PC-9 (cell line): ENCODE results near the gene IRAK1. TPM values are rescaled to one million over a fixed set of nuclear protein-coding genes. Genes with fewer than 3 reads are reported as not detected.

Source experiments
- BruUV-seq: library from RNA; stranded (reverse); fragments of 400-500 nt; replicated peaks from 2 replicates; lab custom pipeline; 2021; lab: Mats Ljungman, UMichigan
- CTCF ChIA-PET: fragments of 300-600 bp; sonication (Branson Sonifier 250); formaldehyde crosslinking; loops from one replicate; lab custom pipeline; 2022; ENCODE audit warnings: antibody characterized with exemption; lab: Charles Lee
- POLR2A ChIA-PET: fragments of 300-600 bp; sonication (Branson Sonifier 250); formaldehyde crosslinking; loops from one replicate; lab custom pipeline; 2022; ENCODE audit warnings: antibody characterized with exemption; ENCODE audit not compliant: unreplicated experiment; lab: Charles Lee
- DNase-seq, 2 experiments: peaks; one replicate each; pipeline versions ENCODE4 v3.0.0 to v3.0.0-alpha.2; 2015 to 2022; ENCODE audit warnings: mixed read lengths in 1 of 2
- H2AFZ ChIP-seq: fragments of 200-600 bp; sonication (generic); 2 replicates; pipeline ENCODE4 v1.8.1; 2017; ENCODE audit warnings: antibody characterized with exemption
- H3F3A ChIP-seq: fragments of 200-600 bp; sonication (generic); 2 replicates; pipeline ENCODE4 v1.8.1; 2017; ENCODE audit warnings: antibody characterized with exemption, mild to moderate bottlenecking, low read depth; ENCODE audit not compliant: insufficient read depth
- H3K27ac ChIP-seq: fragments of 200-600 bp; sonication (generic); 2 replicates; pipeline ENCODE4 v1.6.1; 2016; ENCODE audit warnings: mixed run types
- H3K27me3 ChIP-seq: fragments of 200-600 bp; sonication (generic); 2 replicates; pipeline ENCODE4 v1.6.1; 2016; ENCODE audit warnings: low read depth, mixed run types; ENCODE audit not compliant: insufficient read depth
- H3K36me3 ChIP-seq: fragments of 200-600 bp; sonication (generic); 2 replicates; pipeline ENCODE4 v1.6.1; 2016; ENCODE audit warnings: low read depth, mixed run types
- H3K4me1 ChIP-seq: fragments of 200-600 bp; sonication (generic); replicated peaks from 2 replicates; pipeline ENCODE4 v1.6.1; 2016; ENCODE audit warnings: mixed run types; ENCODE audit not compliant: insufficient read depth
- H3K4me2 ChIP-seq: fragments of 200-600 bp; sonication (generic); 2 replicates; pipeline ENCODE4 v1.6.1; 2017; ENCODE audit warnings: mixed run types
- H3K4me3 ChIP-seq: fragments of 200-600 bp; sonication (generic); 2 replicates; pipeline ENCODE4 v1.6.1; 2016; ENCODE audit warnings: mixed run types
- H3K79me2 ChIP-seq: fragments of 200-600 bp; sonication (generic); 2 replicates; pipeline ENCODE4 v1.6.1; 2017; ENCODE audit warnings: low read depth, mixed run types
- H3K9me2 ChIP-seq: fragments of 200-600 bp; sonication (generic); 2 replicates; pipeline ENCODE4 v1.8.1; 2017; ENCODE audit warnings: mild to moderate bottlenecking; ENCODE audit not compliant: insufficient read depth
- H3K9me3 ChIP-seq: fragments of 200-600 bp; sonication (generic); 2 replicates; pipeline ENCODE4 v1.8.1; 2016; ENCODE audit warnings: low read depth; ENCODE audit not compliant: insufficient read depth
- H4K20me1 ChIP-seq: fragments of 200-600 bp; sonication (generic); 2 replicates; pipeline ENCODE4 v1.8.1; 2017; ENCODE audit not compliant: insufficient read depth
- EZH2 ChIP-seq: fragments of 200-600 bp; sonication (generic); IDR thresholded peaks from 2 replicates; pipeline ENCODE4 v1.8.0; 2017; ENCODE audit warnings: antibody characterized with exemption, low read depth
- intact Hi-C: fragments of 100-400 bp; cut with micrococcal nuclease; formaldehyde crosslinking; loops from one replicate; pipeline ENCODE4 v1.10.0; 2022; ENCODE audit not compliant: unreplicated experiment
- total RNA-seq: library from RNA; stranded (reverse); gene quantifications from 2 replicates; pipeline ENCODE4 v1.2.3, GENCODE V29; 2021
- TF ChIP-seq, protein P1 (sequence below): fragments of 200-600 bp; sonication (generic); conservative IDR thresholded peaks from 2 replicates; pipeline ENCODE4 v1.6.1; 2017; ENCODE audit warnings: mixed run types, antibody characterized with exemption, mild to moderate bottlenecking, moderate library complexity

The IRAK1 gene
- total RNA-seq, 1 experiment from 2014 or later: 364 TPM

DNA sequence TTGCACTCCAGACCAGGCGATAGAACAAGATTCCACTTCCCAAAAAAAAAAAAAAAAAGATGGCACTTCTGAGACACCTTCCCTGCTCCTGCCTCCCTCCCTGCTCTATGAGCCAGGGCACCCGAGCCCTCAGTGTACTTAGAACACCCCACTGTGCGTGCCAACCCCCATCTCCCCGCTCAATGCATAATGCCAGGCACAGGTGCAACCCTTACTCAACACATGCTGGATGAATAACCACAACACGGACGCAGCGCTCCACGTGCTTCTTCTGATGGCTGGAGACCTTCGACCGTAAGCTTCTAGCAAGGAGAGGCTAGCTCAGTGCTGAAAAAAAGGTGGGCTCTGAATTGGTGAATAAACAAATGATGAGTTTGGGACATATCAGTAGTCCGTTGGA lies 19.9 kb upstream of the IRAK1 start:
- DNase-seq: no peak
- H3K27ac ChIP-seq: no peak overlapping the region
- no peaks in the 10 kb centered on the region for H3K27me3 ChIP-seq
- no peak for TF ChIP-seq EZH2
- TF ChIP-seq, protein P1, sequence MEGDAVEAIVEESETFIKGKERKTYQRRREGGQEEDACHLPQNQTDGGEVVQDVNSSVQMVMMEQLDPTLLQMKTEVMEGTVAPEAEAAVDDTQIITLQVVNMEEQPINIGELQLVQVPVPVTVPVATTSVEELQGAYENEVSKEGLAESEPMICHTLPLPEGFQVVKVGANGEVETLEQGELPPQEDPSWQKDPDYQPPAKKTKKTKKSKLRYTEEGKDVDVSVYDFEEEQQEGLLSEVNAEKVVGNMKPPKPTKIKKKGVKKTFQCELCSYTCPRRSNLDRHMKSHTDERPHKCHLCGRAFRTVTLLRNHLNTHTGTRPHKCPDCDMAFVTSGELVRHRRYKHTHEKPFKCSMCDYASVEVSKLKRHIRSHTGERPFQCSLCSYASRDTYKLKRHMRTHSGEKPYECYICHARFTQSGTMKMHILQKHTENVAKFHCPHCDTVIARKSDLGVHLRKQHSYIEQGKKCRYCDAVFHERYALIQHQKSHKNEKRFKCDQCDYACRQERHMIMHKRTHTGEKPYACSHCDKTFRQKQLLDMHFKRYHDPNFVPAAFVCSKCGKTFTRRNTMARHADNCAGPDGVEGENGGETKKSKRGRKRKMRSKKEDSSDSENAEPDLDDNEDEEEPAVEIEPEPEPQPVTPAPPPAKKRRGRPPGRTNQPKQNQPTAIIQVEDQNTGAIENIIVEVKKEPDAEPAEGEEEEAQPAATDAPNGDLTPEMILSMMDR: no peak
- peaks cover 8% of the 10 kb centered on the region; the same call in 1 of the 2 replicates for H4K20me1 ChIP-seq
- no peaks in the 10 kb centered on the region for H3K36me3 ChIP-seq
- no TSS peak for BruUV-seq
- intact Hi-C loops: no loop called here
- no peaks in the 10 kb centered on the region for H3K79me2 ChIP-seq
- H2AFZ ChIP-seq: no peak overlapping the region
- no peaks in the 10 kb centered on the region for H3F3A ChIP-seq
- H3K4me2 ChIP-seq: no peak overlapping the region
- H3K4me1 ChIP-seq: no peaks in the 10 kb centered on the region
- H3K9me2 ChIP-seq: no peaks in the 10 kb centered on the region
- CTCF ChIA-PET: no interaction called here
- POLR2A ChIA-PET: no interaction called here
- H3K9me3 ChIP-seq: no peaks in the 10 kb centered on the region
- no peak overlapping the region for H3K4me3 ChIP-seq

DNA sequence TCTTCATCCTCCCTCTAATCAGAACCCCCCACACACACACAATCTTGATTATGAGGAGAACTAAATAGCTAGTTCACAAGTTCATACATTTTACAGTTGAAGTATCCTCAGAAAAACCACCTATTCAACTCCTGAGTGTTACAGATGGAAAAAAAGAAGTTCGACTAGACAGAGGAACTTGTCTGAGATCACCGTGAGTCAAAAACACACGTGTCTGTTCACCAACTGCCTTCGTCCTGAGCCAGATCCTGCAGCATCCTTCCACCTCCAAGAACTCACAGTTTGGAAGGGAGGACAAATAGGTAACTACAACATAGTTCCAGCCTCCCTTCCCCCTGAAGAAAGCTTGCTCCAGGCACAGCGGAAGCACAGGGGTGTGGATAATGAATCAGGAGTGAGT lies 19.0 kb upstream of the IRAK1 start:
- intact Hi-C loops: no loop called here
- Histone ChIP-seq H3K27ac (no peak overlapping the region), H3F3A (no peaks in the 10 kb centered on the region), H3K9me2 (no peaks in the 10 kb centered on the region), H3K36me3 (no peaks in the 10 kb centered on the region), H2AFZ (no peak overlapping the region), H3K4me1 (no peaks in the 10 kb centered on the region), H3K79me2 (no peaks in the 10 kb centered on the region), H3K4me2 (no peak overlapping the region), H3K4me3 (no peak overlapping the region), H4K20me1 (peaks cover 6% of the 10 kb centered on the region; the same call in 1 of the 2 replicates), H3K9me3 (no peaks in the 10 kb centered on the region), H3K27me3 (no peaks in the 10 kb centered on the region)
- no peak for DNase-seq
- CTCF ChIA-PET: no interaction called here
- BruUV-seq: no TSS peak
- TF ChIP-seq EZH2: no peak
- TF ChIP-seq, protein P1: no peak
- POLR2A ChIA-PET: no interaction called here

DNA sequence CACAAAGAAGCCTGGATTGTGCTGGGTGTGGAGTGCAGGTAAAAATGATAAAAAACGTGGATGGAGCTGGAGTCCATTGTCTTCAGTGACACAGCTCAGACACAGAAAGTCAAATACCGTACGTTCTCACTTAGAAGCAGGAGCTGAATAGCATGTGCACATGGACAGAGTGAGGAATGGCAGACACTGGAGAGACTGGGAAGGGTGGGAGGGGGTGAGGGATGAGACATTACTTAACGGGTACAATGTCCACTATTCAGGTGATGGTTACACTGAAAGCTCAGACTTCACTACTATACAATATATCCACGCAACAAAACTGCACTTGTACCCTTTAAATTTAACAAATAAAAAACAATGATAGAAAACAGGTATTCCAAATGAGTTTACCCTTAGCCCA lies 18.1 kb upstream of the IRAK1 start:
- POLR2A ChIA-PET: no interaction called here
- no peak overlapping the region for H3K4me2 ChIP-seq
- intact Hi-C loops: no loop called here
- no peak overlapping the region for H3K4me3 ChIP-seq
- H3K9me3 ChIP-seq: no peaks in the 10 kb centered on the region
- H3F3A ChIP-seq: no peaks in the 10 kb centered on the region
- no peaks in the 10 kb centered on the region for H3K36me3 ChIP-seq
- CTCF ChIA-PET: no interaction called here
- H3K27me3 ChIP-seq: no peaks in the 10 kb centered on the region
- BruUV-seq: no TSS peak
- no peaks in the 10 kb centered on the region for H3K9me2 ChIP-seq
- DNase-seq: no peak
- no peak overlapping the region for H3K27ac ChIP-seq
- H2AFZ ChIP-seq: no peak overlapping the region
- H3K79me2 ChIP-seq: no peaks in the 10 kb centered on the region
- no peaks in the 10 kb centered on the region for H3K4me1 ChIP-seq
- H4K20me1 ChIP-seq: peaks cover 5% of the 10 kb centered on the region; the same call in 1 of the 2 replicates
- TF ChIP-seq, protein P1: no peak
- no peak for TF ChIP-seq EZH2
